ES-I3 (cell line): ENCODE results near the gene PPP3CA.
"Not testable (repeated sequence)": the region's sequence is repeated elsewhere in the genome, so short reads cannot be mapped to it uniquely, and the experiment has no call there.

Experiments used
- H3K36me3 ChIP-seq: 2 replicates; pipeline ENCODE4 v1.6.1; 2013; ENCODE audit warnings: mild to moderate bottlenecking, low read length, control low read depth, moderate library complexity; ENCODE audit not compliant: insufficient read depth
- H3K4me1 ChIP-seq: 2 replicates; pipeline ENCODE4 v1.6.1; 2013; ENCODE audit warnings: mild to moderate bottlenecking, control low read depth, low read length; ENCODE audit not compliant: insufficient read depth
- H3K9ac ChIP-seq: 2 replicates; pipeline ENCODE4 v1.6.1; 2013; ENCODE audit warnings: low read depth, mild to moderate bottlenecking, low read length, moderate library complexity
- H3K9me3 ChIP-seq: 2 replicates; pipeline ENCODE4 v1.6.1; 2013; ENCODE audit warnings: mild to moderate bottlenecking, low read length, moderate library complexity; ENCODE audit not compliant: control insufficient read depth, insufficient read depth

PPP3CA gene

DNA sequence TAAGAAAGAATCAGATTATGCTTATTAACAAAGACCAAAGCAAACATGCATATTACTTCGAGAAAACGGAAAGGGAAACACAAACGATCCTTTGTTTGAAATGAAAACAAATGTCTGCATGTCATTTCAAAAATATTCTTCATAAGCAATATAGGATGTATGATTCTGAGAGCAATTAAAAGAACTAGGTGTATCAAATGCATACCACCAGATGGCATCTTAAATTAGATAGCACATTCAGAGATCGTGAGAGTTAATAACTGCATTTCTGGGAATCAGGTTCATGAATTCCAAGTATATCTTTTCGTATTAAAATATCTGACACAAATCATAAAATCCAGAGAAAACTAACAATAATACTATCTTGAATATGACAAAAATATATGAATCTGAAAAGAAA, 159.5 kb downstream of the PPP3CA start:
- Histone ChIP-seq H3K9me3 (no peaks in the 10 kb centered on the region; the same call in 1 of the 2 replicates), H3K4me1 (peaks cover 16% of the 10 kb centered on the region), H3K36me3 (no peaks in the 10 kb centered on the region), H3K9ac (no peak overlapping the region)

DNA sequence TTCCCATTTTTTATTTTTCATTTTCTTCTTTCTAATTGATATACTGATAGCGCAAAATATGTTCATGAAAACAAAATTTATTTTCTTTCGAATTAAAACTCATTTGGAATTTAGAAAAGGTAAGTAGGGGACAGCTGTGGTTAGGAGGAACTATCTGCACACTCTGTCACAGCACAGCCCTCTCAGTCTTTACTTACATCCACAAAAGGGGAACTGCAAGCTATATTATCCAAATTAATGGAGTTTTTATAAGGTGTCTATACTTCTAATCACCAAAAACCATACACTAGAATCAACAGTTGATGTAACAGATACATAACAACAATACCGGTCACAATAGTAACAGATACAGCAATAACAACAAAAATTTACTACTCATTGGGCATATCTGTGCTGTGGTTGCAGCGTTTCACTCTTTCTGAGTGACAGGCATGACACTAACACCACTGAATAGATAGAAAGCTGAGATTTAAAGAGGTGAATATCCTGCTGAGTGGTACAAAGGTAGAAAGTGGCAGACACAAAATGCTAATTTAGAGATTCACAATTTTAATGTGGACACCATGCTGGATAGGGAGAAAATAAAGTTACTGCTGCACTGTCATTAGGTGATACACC, 160.7 kb downstream of the PPP3CA start:
- Histone ChIP-seq H3K36me3 (peaks cover 5% of the 10 kb centered on the region; the same call in 1 of the 2 replicates), H3K4me1 (peaks cover 10% of the 10 kb centered on the region), H3K9ac (no peak overlapping the region), H3K9me3 (peaks cover 5% of the 10 kb centered on the region)

DNA sequence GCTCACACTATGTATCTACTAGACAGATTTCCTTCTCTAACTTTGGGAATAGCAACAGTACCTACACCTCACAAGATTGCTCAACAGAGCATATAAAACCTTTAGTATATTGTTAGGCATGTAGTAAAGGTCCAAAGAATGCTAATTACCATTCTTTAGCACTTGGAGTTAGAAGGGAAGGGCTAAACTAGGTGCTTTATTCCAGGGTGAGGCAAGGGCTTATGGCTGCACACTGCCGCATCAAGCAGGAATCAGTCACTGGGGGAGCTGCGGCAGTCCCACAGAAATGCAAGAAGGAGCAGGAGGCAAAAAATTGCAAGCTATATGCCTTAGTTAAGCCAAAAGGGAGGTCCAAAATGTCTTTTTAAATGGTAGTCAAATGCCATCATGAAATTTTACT, 162.7 kb downstream of the PPP3CA start:
- Histone ChIP-seq H3K36me3 (peaks cover 5% of the 10 kb centered on the region; the same call in 1 of the 2 replicates), H3K9ac (no peak overlapping the region)

DNA sequence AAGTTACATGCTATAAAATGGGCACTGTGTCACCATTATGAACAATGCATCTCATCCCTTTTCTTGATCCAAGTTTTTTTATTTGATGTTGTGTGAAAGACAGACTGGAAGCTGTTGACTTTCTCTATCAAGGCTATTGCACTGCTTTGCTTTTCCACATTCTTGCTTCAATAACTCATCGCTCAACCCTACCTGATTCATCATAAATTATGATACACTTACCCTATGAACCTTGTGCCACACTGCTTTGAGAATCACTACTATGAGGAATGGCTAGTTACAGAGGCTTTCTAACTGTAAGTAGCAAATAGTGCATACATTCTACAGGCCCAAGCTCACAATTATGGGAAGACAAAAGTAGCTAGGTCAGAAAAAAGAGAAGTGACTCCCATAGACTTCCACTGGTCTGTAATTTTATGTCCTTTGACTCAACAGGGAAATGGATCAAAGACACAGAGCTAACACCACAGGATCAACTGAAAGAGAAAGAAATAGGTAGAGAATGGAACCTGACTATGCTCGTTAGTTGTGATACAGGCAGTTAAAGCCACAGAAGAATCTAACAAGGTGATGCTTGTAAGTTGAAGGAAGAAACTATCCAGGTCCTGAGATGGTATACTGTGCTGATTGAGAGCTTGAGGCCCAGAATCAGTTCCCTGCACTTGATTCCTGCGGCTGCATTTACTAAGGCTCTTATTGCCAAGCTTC, 163.5 kb downstream of the PPP3CA start:
- Histone ChIP-seq H3K36me3 (peaks cover 5% of the 10 kb centered on the region; the same call in 1 of the 2 replicates), H3K9me3 (peaks cover 5% of the 10 kb centered on the region), H3K9ac (no peak overlapping the region), H3K4me1 (no peaks in the 10 kb centered on the region)

More for the DNA sequence above, 162.7 kb downstream of the PPP3CA start:
- H3K4me1 ChIP-seq, result no peaks in the 10 kb centered on the region
- peaks cover 5% of the 10 kb centered on the region for H3K9me3 ChIP-seq

- no peak overlapping the region for H3K9ac ChIP-seq
- no peaks in the 10 kb centered on the region for H3K4me1 ChIP-seq
- peaks cover 5% of the 10 kb centered on the region for H3K9me3 ChIP-seq
- H3K36me3 ChIP-seq, result peaks cover 5% of the 10 kb centered on the region; the same call in 1 of the 2 replicates
Measured at GRCh38 chr4:101183221-101183620, 164.1 kb downstream of the PPP3CA start.

- H3K4me1 ChIP-seq, H3K36me3 ChIP-seq, H3K9me3 ChIP-seq, H3K9ac ChIP-seq: not testable (repeated sequence)
Measured at GRCh38 chr4:101182688-101183087, 164.6 kb downstream of the PPP3CA start.

GRCh38 chr4:101178731-101179130, 168.6 kb downstream of the PPP3CA start:
- H3K9ac ChIP-seq, result no peak overlapping the region
- peaks cover 5% of the 10 kb centered on the region; the same call in 1 of the 2 replicates for H3K36me3 ChIP-seq
- H3K9me3 ChIP-seq, result peaks cover 5% of the 10 kb centered on the region
- no peaks in the 10 kb centered on the region; the same call in 1 of the 2 replicates for H3K4me1 ChIP-seq

GRCh38 chr4:101177154-101177553, 170.2 kb downstream of the PPP3CA start:
- no peak overlapping the region for H3K9ac ChIP-seq
- peaks cover under 1% of the 10 kb centered on the region; the same call in 1 of the 2 replicates for H3K9me3 ChIP-seq
- H3K4me1 ChIP-seq, result no peaks in the 10 kb centered on the region; the same call in 1 of the 2 replicates
- no peaks in the 10 kb centered on the region for H3K36me3 ChIP-seq

DNA sequence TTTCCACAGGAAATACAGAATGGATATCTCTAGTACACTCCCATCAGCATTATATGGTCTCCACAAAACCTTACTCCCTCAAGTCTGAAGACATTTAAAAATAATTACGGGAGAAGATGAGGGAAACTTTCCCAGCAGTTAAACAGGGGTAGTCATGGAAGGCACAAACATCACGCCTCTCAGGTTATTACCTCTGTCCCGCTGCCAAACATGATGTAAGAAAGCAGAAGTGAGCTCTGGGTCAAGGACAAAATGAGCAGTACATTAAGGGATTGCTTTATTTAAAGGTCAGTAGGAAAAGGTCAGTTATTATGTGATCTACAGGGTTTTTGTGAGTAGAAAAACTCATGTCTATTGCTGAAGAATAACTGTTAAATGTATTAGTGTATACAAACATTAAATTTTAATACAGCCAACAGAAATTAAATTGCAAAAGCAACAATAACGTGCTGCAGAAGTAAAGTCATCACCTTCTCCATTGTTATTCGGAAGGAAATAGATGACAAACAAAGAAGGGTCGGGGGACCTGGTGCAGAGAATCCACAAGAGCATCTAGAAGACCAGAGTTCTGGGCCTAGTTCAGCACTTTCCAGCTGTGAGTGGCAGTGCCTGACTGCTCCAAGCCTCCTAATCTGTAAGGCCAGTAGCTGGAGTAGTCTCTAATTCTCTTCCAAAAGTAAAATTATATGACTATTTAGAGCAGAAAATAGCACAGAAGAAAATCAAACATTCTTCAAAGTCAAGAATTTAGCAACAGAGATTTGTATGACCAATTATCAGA, 171.2 kb downstream of the PPP3CA start:
- Histone ChIP-seq H3K36me3 (no peaks in the 10 kb centered on the region), H3K9me3 (no peaks in the 10 kb centered on the region), H3K9ac (no peak overlapping the region), H3K4me1 (no peaks in the 10 kb centered on the region; the same call in 1 of the 2 replicates)

DNA sequence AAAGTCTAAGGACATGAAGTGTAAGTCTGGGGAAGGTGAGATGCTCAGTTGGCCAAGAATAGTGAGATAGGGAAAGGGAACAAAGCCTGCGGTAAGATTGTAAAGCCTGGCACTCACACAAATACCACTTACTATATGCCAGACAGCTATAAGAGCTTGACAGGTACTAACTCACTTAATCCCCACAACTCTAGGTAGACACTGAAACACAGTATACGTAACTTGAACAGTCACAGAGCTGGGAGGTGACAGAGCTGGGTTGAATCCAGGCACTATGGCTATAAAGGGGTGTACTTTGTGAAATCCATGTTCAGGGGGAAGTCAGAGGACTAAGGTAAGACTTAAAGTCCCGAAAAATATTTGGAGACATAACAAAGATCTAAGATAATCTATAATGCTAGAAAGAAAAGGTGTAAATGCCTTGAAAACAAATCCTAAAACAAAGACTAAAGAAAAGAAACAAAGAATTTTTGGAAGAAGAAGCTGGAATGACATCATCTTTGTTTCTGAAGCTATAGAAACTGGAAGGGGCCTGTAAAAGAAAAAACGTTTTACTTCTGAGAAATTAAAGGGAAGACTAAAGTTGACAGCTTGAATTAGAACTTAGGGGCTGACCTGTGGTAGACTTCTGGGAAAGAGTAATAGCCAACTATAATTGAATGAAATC, 172.5 kb downstream of the PPP3CA start:
- Histone ChIP-seq H3K4me1 (no peaks in the 10 kb centered on the region; the same call in 1 of the 2 replicates), H3K9me3 (no peaks in the 10 kb centered on the region), H3K36me3 (no peaks in the 10 kb centered on the region), H3K9ac (no peak overlapping the region)

DNA sequence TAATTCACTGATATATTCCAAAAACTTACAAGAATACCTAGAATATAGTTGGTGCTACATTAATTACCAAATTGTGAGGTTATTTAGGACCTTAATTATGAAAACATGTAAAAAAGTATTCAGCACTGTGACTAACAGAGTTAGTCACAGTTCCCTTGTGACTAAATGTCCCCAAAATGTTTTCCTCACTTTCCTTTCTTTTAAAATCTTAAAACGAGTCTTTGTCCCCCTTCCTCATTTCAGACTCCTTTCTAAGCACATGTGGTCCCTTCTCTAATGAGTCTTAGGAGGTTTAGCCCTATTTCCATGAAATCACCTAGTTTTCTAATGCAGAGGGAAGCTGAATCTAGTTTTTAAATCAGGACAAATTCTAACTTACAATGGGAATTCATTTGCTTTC, 175.0 kb downstream of the PPP3CA start:
- Histone ChIP-seq H3K9ac (no peak overlapping the region), H3K4me1 (no peaks in the 10 kb centered on the region; the same call in 1 of the 2 replicates), H3K36me3 (no peaks in the 10 kb centered on the region), H3K9me3 (no peaks in the 10 kb centered on the region)

GRCh38 chr4:101171747-101172146, 175.6 kb downstream of the PPP3CA start:
- Histone ChIP-seq H3K4me1 (no peaks in the 10 kb centered on the region; the same call in 1 of the 2 replicates), H3K9ac (no peak overlapping the region), H3K9me3 (no peaks in the 10 kb centered on the region), H3K36me3 (no peaks in the 10 kb centered on the region)

GRCh38 chr4:101169044-101170014, 178.0 kb downstream of the PPP3CA start:
- Histone ChIP-seq H3K4me1 (no peaks in the 10 kb centered on the region; the same call in 1 of the 2 replicates), H3K36me3 (no peaks in the 10 kb centered on the region), H3K9me3 (no peaks in the 10 kb centered on the region)

More at GRCh38 chr4:101169044-101170014, 178.0 kb downstream of the PPP3CA start:
- H3K9ac ChIP-seq, result no peak overlapping the region
